Measurements from ENCODE around the gene POLG2. TPM values are rescaled to one million over a fixed set of nuclear protein-coding genes. Genes with fewer than 3 reads are reported as not detected.

POLG2 gene
- total RNA-seq, 1 experiment from 2014 or later: 27.5 TPM

DNA sequence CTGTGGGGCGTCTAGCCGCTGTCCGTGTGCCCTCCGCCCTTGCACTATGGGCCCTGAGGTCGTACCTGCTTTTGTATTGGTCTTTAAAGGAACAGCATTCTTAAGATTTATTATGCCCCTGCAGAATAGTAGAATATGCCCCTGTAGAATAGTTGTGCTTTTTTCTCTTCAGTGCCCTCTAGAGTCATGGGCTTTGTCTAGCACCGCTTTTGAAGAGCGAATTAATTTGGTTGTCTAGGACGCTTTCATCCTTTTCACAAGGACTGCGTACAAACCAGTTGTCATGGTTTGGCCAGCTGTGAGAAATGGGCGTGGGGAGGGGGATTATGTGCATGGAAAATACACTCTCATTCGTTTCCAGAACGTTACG, 10.5 kb upstream of the POLG2 start:
- H3K4me1 Mint-ChIP-seq (ENCODE audit: insufficient read depth, unreplicated experiment): peaks cover 28% of the 10 kb centered on the region
- H3K27ac Mint-ChIP-seq (ENCODE audit: low read depth, unreplicated experiment): peak overlapping the region; percentile 100
- H3K4me3 Mint-ChIP-seq (ENCODE audit: unreplicated experiment): peak overlapping the region; percentile 99
- no peaks in the 10 kb centered on the region for H3K27me3 Mint-ChIP-seq (ENCODE audit: insufficient read depth, unreplicated experiment)
- H3K36me3 Mint-ChIP-seq (ENCODE audit: insufficient read depth, unreplicated experiment): peaks cover 76% of the 10 kb centered on the region
- ChIA-PET POLR2A (interaction anchor here (0.5 to 6.5 kb wide), 36 partner anchors 8 to 773 kb away, joined by 3 to 225 read pairs (median 8); partner anchors contain the start of genes CCDC47, POLG2, SMARCD2 and SMURF2), CTCF (interaction anchor here (0.6 to 1.7 kb wide), 7 partner anchors 9 to 669 kb away, joined by 3 to 8 read pairs (median 5); no protein-coding TSS in a partner anchor)
- TF ChIP-seq, protein P1, sequence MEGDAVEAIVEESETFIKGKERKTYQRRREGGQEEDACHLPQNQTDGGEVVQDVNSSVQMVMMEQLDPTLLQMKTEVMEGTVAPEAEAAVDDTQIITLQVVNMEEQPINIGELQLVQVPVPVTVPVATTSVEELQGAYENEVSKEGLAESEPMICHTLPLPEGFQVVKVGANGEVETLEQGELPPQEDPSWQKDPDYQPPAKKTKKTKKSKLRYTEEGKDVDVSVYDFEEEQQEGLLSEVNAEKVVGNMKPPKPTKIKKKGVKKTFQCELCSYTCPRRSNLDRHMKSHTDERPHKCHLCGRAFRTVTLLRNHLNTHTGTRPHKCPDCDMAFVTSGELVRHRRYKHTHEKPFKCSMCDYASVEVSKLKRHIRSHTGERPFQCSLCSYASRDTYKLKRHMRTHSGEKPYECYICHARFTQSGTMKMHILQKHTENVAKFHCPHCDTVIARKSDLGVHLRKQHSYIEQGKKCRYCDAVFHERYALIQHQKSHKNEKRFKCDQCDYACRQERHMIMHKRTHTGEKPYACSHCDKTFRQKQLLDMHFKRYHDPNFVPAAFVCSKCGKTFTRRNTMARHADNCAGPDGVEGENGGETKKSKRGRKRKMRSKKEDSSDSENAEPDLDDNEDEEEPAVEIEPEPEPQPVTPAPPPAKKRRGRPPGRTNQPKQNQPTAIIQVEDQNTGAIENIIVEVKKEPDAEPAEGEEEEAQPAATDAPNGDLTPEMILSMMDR (IDR thresholded peaks at IDR 0.05; ENCODE audit: unreplicated experiment): peak; percentile 25
- intact Hi-C loops (cut with micrococcal nuclease): loop anchor here (1.0 to 2.0 kb wide), 2 partner anchors 87 to 141 kb away; no protein-coding TSS in a partner anchor
- no peaks in the 10 kb centered on the region for H3K9me3 Mint-ChIP-seq (ENCODE audit: unreplicated experiment)
- DNase-seq (ENCODE audit: unreplicated experiment): peak; percentile 72
- no TSS peak for BruUV-seq (replicated peaks)

DNA sequence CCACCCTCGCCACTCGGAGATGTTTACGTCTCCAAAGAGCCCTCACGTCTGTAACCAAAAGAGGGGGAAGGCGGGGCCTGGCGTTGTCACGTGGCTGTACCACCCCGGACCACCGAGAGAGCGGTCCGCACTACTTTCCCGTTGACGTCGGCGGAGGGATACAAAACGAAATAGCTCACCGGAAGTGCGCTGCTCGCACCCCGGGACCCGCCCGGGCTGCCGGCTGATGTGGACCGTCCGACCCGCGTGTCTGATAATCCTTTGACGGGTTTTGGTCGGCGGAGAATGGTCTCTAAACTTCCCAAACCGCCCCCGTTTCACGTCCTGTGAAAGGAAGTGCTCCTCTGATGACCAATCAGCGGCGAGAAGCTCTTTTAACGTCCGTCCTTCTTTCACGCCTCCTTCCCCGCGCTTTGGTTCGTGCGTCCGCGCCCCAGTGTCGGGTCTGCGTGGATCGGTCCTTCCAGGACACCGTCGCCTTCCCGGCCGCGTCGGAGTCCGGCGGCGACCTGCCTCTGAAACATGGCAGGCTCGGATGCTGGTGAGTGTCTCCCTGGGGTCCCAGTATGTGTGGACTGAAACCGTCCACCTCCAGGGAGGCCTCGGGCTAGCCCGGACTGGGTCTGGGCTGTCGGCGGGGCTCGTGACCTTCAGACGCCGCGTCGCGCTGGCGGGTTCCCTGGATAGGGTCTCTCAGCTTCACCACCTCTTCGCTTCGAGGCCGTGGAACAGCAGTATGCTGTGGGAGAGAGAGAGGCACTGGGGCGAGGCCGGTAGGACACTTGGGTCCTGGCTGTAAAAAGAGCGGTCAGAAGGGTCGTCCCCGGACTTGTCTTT, 9.9 kb upstream of the POLG2 start, which contains the start of gene CEP95:
TSS of gene CEP95 (plus strand) at position 402 of the 837 bp plus-strand sequence. CDS start at position 523, 121 bp downstream.
- CTCF ChIA-PET: interaction anchor here (0.6 to 1.7 kb wide), 7 partner anchors 16 to 599 kb away, joined by 3 to 8 read pairs (median 3); no protein-coding TSS in a partner anchor
- BruUV-seq (replicated peaks): no TSS peak

DNA sequence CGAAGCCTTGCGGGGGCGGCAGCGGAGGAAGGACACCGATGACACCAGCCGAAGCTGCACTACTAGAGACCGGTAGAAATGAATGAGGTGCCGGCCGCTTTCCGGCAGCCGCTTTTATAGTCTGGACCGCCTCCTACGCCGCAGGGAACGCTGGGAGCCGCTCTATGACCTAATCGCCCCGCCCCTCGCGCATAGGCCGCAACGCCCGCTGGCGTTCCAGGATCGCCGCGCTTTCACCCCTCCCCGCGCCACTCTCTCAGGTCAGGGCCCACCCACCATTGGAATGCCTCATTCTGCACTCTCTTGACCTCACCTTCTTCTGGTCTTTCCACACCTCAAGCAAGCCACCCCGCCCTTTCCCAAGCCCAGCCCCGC, 9.3 kb upstream of the POLG2 start, which contains the start of gene DDX5:
TSS of gene DDX5 (minus strand) at position 89 of the 375 bp plus-strand sequence. CDS start 170 bp downstream, outside the sequence.
- H3K27me3 Mint-ChIP-seq (ENCODE audit: insufficient read depth, unreplicated experiment): no peaks in the 10 kb centered on the region
- intact Hi-C loops (cut with micrococcal nuclease): loop anchor here (2.0 kb wide), 1 partner anchor 143 kb away; no protein-coding TSS in a partner anchor
- no peaks in the 10 kb centered on the region for H3K9me3 Mint-ChIP-seq (ENCODE audit: unreplicated experiment)
- H3K27ac Mint-ChIP-seq (ENCODE audit: low read depth, unreplicated experiment): peak within 1 kb of the TSS; percentile 100
- peaks cover 40% of the 10 kb centered on the region for H3K4me1 Mint-ChIP-seq (ENCODE audit: insufficient read depth, unreplicated experiment)
- BruUV-seq (replicated peaks): no TSS peak
- POLR2A ChIA-PET: interaction anchor here (0.6 to 6.5 kb wide), 60 partner anchors 9 to 765 kb away, joined by 3 to 225 read pairs (median 5); partner anchors contain the start of genes CCDC47, POLG2, SMARCD2 and SMURF2
- peaks cover 76% of the 10 kb centered on the region for H3K36me3 Mint-ChIP-seq (ENCODE audit: insufficient read depth, unreplicated experiment)
- TF ChIP-seq, protein P1 (IDR thresholded peaks at IDR 0.05; ENCODE audit: unreplicated experiment): no peak
- peak; percentile 99 for DNase-seq (ENCODE audit: unreplicated experiment)
- H3K4me3 Mint-ChIP-seq (ENCODE audit: unreplicated experiment): peak within 1 kb of the TSS; percentile 99
- CTCF ChIA-PET: interaction anchor here (0.6 to 1.7 kb wide), 5 partner anchors 15 to 599 kb away, joined by 3 to 8 read pairs (median 3); no protein-coding TSS in a partner anchor

More for the DNA sequence above, 9.9 kb upstream of the POLG2 start, which contains the start of gene CEP95:
- no peaks in the 10 kb centered on the region for H3K9me3 Mint-ChIP-seq (ENCODE audit: unreplicated experiment)
- H3K4me3 Mint-ChIP-seq (ENCODE audit: unreplicated experiment): peak within 1 kb of the TSS; percentile 99
- peak within 1 kb of the TSS; percentile 100 for H3K27ac Mint-ChIP-seq (ENCODE audit: low read depth, unreplicated experiment)
- H3K36me3 Mint-ChIP-seq (ENCODE audit: insufficient read depth, unreplicated experiment): peaks cover 76% of the 10 kb centered on the region
- peaks cover 34% of the 10 kb centered on the region for H3K4me1 Mint-ChIP-seq (ENCODE audit: insufficient read depth, unreplicated experiment)
- H3K27me3 Mint-ChIP-seq (ENCODE audit: insufficient read depth, unreplicated experiment): no peaks in the 10 kb centered on the region
- intact Hi-C loops (cut with micrococcal nuclease): loop anchor here (1.0 to 2.0 kb wide), 2 partner anchors 86 to 142 kb away; no protein-coding TSS in a partner anchor
- TF ChIP-seq, protein P1 (IDR thresholded peaks at IDR 0.05; ENCODE audit: unreplicated experiment): no peak
- peak; percentile 96 for DNase-seq (ENCODE audit: unreplicated experiment)
- POLR2A ChIA-PET: interaction anchor here (0.5 to 6.5 kb wide), 58 partner anchors 8 to 772 kb away, joined by 3 to 225 read pairs (median 4); partner anchors contain the start of genes CCDC47, POLG2, SMARCD2 and SMURF2

All from MCF 10A (cell line).